GM23338 (cell line): ENCODE data around the gene SLC8A1. TPM values are rescaled to one million over a fixed set of nuclear protein-coding genes. Genes with fewer than 3 reads are reported as not detected.

Experiments
- ATAC-seq: fragments of 200-7000 bp; cut with Tn5 transposase; 3 replicates; pipeline ENCODE4 v1.9.1; 2020
- DNase-seq: peaks from one replicate; pipeline ENCODE4 v3.0.0-alpha.2; 2015; ENCODE audit warnings: low spot score
- H2AFZ ChIP-seq: fragments of 200-600 bp; sonication (generic); 2 replicates; pipeline ENCODE4 v1.8.0; 2016; ENCODE audit warnings: antibody characterized with exemption, mild to moderate bottlenecking, moderate library complexity
- H3F3A ChIP-seq: fragments of 200-600 bp; sonication (generic); replicated peaks from 2 replicates; pipeline ENCODE4 v1.8.0; 2017; ENCODE audit warnings: antibody characterized with exemption, mixed run types, low read depth
- H3K27ac ChIP-seq: fragments of 200-600 bp; sonication (generic); 2 replicates; pipeline ENCODE4 v1.6.1; 2016; ENCODE audit warnings: low read depth
- H3K27me3 ChIP-seq: fragments of 200-600 bp; sonication (generic); 2 replicates; pipeline ENCODE4 v1.8.0; 2016; ENCODE audit warnings: mild to moderate bottlenecking, mixed run types, moderate library complexity; ENCODE audit not compliant: insufficient read depth
- H3K36me3 ChIP-seq: fragments of 200-600 bp; sonication (generic); 2 replicates; pipeline ENCODE4 v1.8.0; 2016; ENCODE audit warnings: mild to moderate bottlenecking; ENCODE audit not compliant: insufficient read depth
- H3K4me1 ChIP-seq: fragments of 200-600 bp; sonication (generic); 2 replicates; pipeline ENCODE4 v1.8.0; 2016; ENCODE audit warnings: mild to moderate bottlenecking, moderate library complexity; ENCODE audit not compliant: insufficient read depth
- H3K4me2 ChIP-seq: fragments of 200-600 bp; sonication (generic); 2 replicates; pipeline ENCODE4 v1.7.1; 2017; ENCODE audit warnings: mixed run types
- H3K4me3 ChIP-seq: fragments of 200-600 bp; sonication (generic); 2 replicates; pipeline ENCODE4 v1.6.1; 2016; ENCODE audit warnings: mixed run types
- H3K79me2 ChIP-seq: fragments of 200-600 bp; sonication (generic); replicated peaks from 2 replicates; pipeline ENCODE4 v1.8.0; 2017; ENCODE audit warnings: mild to moderate bottlenecking; ENCODE audit not compliant: insufficient read depth
- H3K9me2 ChIP-seq: fragments of 200-600 bp; sonication (generic); 2 replicates; pipeline ENCODE4 v1.8.0; 2017; ENCODE audit not compliant: insufficient read depth
- H4K20me1 ChIP-seq: fragments of 200-600 bp; sonication (generic); replicated peaks from 2 replicates; pipeline ENCODE4 v1.8.0; 2017; ENCODE audit warnings: mild to moderate bottlenecking; ENCODE audit not compliant: insufficient read depth
- H3K27ac Mint-ChIP-seq: 2 replicates; pipeline ENCODE4 v1.8.0; 2020; ENCODE audit warnings: inconsistent platforms, mild to moderate bottlenecking, moderate library complexity, mixed read lengths
- H3K27me3 Mint-ChIP-seq: 3 replicates; pipeline ENCODE4 v1.8.0; 2022; ENCODE audit warnings: low read depth, mild to moderate bottlenecking, moderate library complexity, mixed read lengths, inconsistent platforms; ENCODE audit not compliant: insufficient read depth, poor library complexity
- H3K36me3 Mint-ChIP-seq: 3 replicates; pipeline ENCODE4 v1.8.0; 2021; ENCODE audit warnings: low read depth, mild to moderate bottlenecking, inconsistent platforms, moderate library complexity, mixed read lengths
- H3K4me1 Mint-ChIP-seq: 3 replicates; pipeline ENCODE4 v1.8.0; 2020; ENCODE audit warnings: mild to moderate bottlenecking, inconsistent platforms, mixed read lengths
- H3K4me3 Mint-ChIP-seq: 3 replicates; pipeline ENCODE4 v1.8.0; 2021; ENCODE audit warnings: moderate library complexity, mild to moderate bottlenecking, inconsistent platforms, mixed read lengths
- H3K9me3 Mint-ChIP-seq: 3 replicates; pipeline ENCODE4 v1.8.0; 2020; ENCODE audit warnings: moderate library complexity, mild to moderate bottlenecking, inconsistent platforms, mixed read lengths
- CREB1 ChIP-seq: fragments of 250-450 bp; sonication (Bioruptor Pico); IDR thresholded peaks from 2 replicates; pipeline ENCODE4 v1.5.0; 2020; ENCODE audit warnings: low read depth, mild to moderate bottlenecking, moderate library complexity
- ETS1 ChIP-seq: IDR thresholded peaks from 2 replicates; pipeline ENCODE4 v1.6.1; 2016; ENCODE audit warnings: antibody characterized with exemption
- EZH2 ChIP-seq: fragments of 200-600 bp; sonication (generic); IDR thresholded peaks from one replicate; pipeline ENCODE4 v1.8.0; 2017; ENCODE audit warnings: antibody characterized with exemption, mild to moderate bottlenecking, low read depth; ENCODE audit not compliant: unreplicated experiment
- EZH2phosphoT487 ChIP-seq: fragments of 200-600 bp; sonication (generic); IDR thresholded peaks from one replicate; pipeline ENCODE4 v1.8.1; 2018; ENCODE audit warnings: antibody characterized with exemption; ENCODE audit not compliant: unreplicated experiment
- JUNB ChIP-seq: IDR thresholded peaks from one replicate; pipeline ENCODE4 v1.6.1; 2016; ENCODE audit warnings: antibody characterized with exemption; ENCODE audit not compliant: unreplicated experiment
- NANOG ChIP-seq: IDR thresholded peaks from 2 replicates; pipeline ENCODE4 v1.6.1; 2016; ENCODE audit warnings: antibody characterized with exemption, borderline replicate concordance
- POLR2AphosphoS5 ChIP-seq: IDR thresholded peaks from 2 replicates; pipeline ENCODE4 v1.6.1; 2016; ENCODE audit warnings: antibody characterized with exemption, low read depth
- REST ChIP-seq: IDR thresholded peaks from one replicate; pipeline ENCODE4 v1.6.1; 2018; ENCODE audit warnings: antibody characterized with exemption; ENCODE audit not compliant: unreplicated experiment
- STAT1 ChIP-seq: IDR thresholded peaks from one replicate; pipeline ENCODE4 v1.6.1; 2016; ENCODE audit warnings: antibody characterized with exemption; ENCODE audit not compliant: unreplicated experiment
- ZNF114 ChIP-seq: fragments of 250-450 bp; sonication (Bioruptor Pico); IDR thresholded peaks from 2 replicates; pipeline ENCODE4 v1.5.0; 2020; ENCODE audit warnings: mild to moderate bottlenecking, moderate library complexity
- ZNF331 ChIP-seq: fragments of 250-450 bp; sonication (Bioruptor Pico); IDR thresholded peaks from 2 replicates; pipeline ENCODE4 v1.5.0; 2020; ENCODE audit warnings: low read depth, mild to moderate bottlenecking, moderate library complexity
- polyA plus RNA-seq: library from polyadenylated mRNA; unstranded; fragments of >200 nt; fragmentation: Nextera tagmentation; extraction: Ambion mirVana; gene quantifications from 2 replicates; pipeline ENCODE4 v1.2.1, GENCODE V29; 2016
- total RNA-seq: library from RNA; depleted of rRNA; stranded (reverse); fragments of >200 nt; shearing (Covaris generic); gene quantifications from 2 replicates; pipeline ENCODE4 v1.2.3, GENCODE V29; 2014
- TF ChIP-seq, protein P1 (sequence below), 2 experiments: fragments of 200-600 bp in 1 of 2; sonication (generic) in 1 of 2; conservative IDR thresholded peaks; 2 replicates each; pipeline versions ENCODE4 v1.5.1 to v1.6.1; 2016 to 2017; ENCODE audit warnings: antibody characterized with exemption in 2 of 2, low read depth in 2 of 2, mild to moderate bottlenecking in 2 of 2, moderate library complexity in 1 of 2

The SLC8A1 gene
- total and polyA plus RNA-seq, 2 experiments from 2014 or later: 2.5 to 3.3 TPM

- Histone ChIP-seq H3K4me2 (no peak overlapping the region), H2AFZ (no peak overlapping the region), H3K4me3 (no peak overlapping the region), H4K20me1 (no peaks in the 10 kb centered on the region), H3K9me2 (no peaks in the 10 kb centered on the region), H3K27me3 (no peaks in the 10 kb centered on the region), H3K27ac (no peak overlapping the region), H3K4me1 (peaks cover 7% of the 10 kb centered on the region; the same call in 1 of the 2 replicates), H3K79me2 (no peaks in the 10 kb centered on the region), H3K36me3 (no peaks in the 10 kb centered on the region), H3F3A (no peaks in the 10 kb centered on the region)
- ATAC-seq (no peak), DNase-seq (no peak)
- no peaks in the 10 kb centered on the region for H3K9me3 Mint-ChIP-seq
- H3K4me1 Mint-ChIP-seq: no peaks in the 10 kb centered on the region; the same call in 2 of the 3 replicates
- H3K4me3 Mint-ChIP-seq: no peak overlapping the region
- H3K27ac Mint-ChIP-seq: no peak overlapping the region
- TF ChIP-seq REST: no peak
- TF ChIP-seq ZNF331: no peak
- no peak for TF ChIP-seq STAT1
- H3K27me3 Mint-ChIP-seq: no peaks in the 10 kb centered on the region
- H3K36me3 Mint-ChIP-seq: no peaks in the 10 kb centered on the region
Observed at GRCh38 chr2:40324656-40325055, 127.2 kb downstream of the SLC8A1 start.

GRCh38 chr2:40321822-40322221 lies 130.1 kb downstream of the SLC8A1 start:
- Mint-ChIP-seq H3K9me3 (no peaks in the 10 kb centered on the region), H3K36me3 (no peaks in the 10 kb centered on the region), H3K4me3 (no peak overlapping the region), H3K27me3 (no peaks in the 10 kb centered on the region), H3K4me1 (peaks cover 10% of the 10 kb centered on the region; the same call in 2 of the 3 replicates), H3K27ac (no peak overlapping the region)
- Histone ChIP-seq H3K4me2 (no peak overlapping the region), H3K27me3 (no peaks in the 10 kb centered on the region), H3F3A (no peaks in the 10 kb centered on the region), H3K36me3 (no peaks in the 10 kb centered on the region), H3K4me3 (no peak overlapping the region), H2AFZ (no peak overlapping the region), H3K9me2 (no peaks in the 10 kb centered on the region), H3K27ac (no peak overlapping the region), H4K20me1 (no peaks in the 10 kb centered on the region), H3K4me1 (peaks cover 7% of the 10 kb centered on the region; the same call in 1 of the 2 replicates), H3K79me2 (no peaks in the 10 kb centered on the region)
- DNase-seq: no peak
- ATAC-seq: no peak
- TF ChIP-seq EZH2: no peak
- TF ChIP-seq EZH2phosphoT487: no peak
- no peak for TF ChIP-seq ZNF331
- TF ChIP-seq ZNF114: no peak
- no peak for TF ChIP-seq NANOG
- TF ChIP-seq CREB1: no peak
- no peak for TF ChIP-seq POLR2AphosphoS5
- TF ChIP-seq REST: no peak
- no peak for TF ChIP-seq STAT1
- TF ChIP-seq, protein P1, sequence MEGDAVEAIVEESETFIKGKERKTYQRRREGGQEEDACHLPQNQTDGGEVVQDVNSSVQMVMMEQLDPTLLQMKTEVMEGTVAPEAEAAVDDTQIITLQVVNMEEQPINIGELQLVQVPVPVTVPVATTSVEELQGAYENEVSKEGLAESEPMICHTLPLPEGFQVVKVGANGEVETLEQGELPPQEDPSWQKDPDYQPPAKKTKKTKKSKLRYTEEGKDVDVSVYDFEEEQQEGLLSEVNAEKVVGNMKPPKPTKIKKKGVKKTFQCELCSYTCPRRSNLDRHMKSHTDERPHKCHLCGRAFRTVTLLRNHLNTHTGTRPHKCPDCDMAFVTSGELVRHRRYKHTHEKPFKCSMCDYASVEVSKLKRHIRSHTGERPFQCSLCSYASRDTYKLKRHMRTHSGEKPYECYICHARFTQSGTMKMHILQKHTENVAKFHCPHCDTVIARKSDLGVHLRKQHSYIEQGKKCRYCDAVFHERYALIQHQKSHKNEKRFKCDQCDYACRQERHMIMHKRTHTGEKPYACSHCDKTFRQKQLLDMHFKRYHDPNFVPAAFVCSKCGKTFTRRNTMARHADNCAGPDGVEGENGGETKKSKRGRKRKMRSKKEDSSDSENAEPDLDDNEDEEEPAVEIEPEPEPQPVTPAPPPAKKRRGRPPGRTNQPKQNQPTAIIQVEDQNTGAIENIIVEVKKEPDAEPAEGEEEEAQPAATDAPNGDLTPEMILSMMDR (conservative IDR thresholded peaks at IDR 0.05; ENCODE audit: low read depth in 2 of 2): no peak
- no peak for TF ChIP-seq ETS1
- no peak for TF ChIP-seq JUNB
